ENCODE results near the gene SEC23A.
"Not testable (repeated sequence)": the region's sequence is repeated elsewhere in the genome, so short reads cannot be mapped to it uniquely, and the experiment has no call there.

Gene SEC23A

GRCh38 chr14:39030209-39030608 lies 72.8 kb downstream of the SEC23A start:
- no peak for DNase-seq (ENCODE audit: low read depth in 2 of 2)

- no peak for DNase-seq (ENCODE audit: low read depth in 2 of 2)
Measured at GRCh38 chr14:39029789-39030188, 73.2 kb downstream of the SEC23A start.

GRCh38 chr14:39028620-39029019 lies 74.4 kb downstream of the SEC23A start:
- no peak for DNase-seq (ENCODE audit: low read depth in 2 of 2)

- DNase-seq (ENCODE audit: low read depth in 2 of 2): no peak
Measured at GRCh38 chr14:39025810-39026627, 77.0 kb downstream of the SEC23A start.

- DNase-seq (ENCODE audit: low read depth in 2 of 2): no peak
Measured at GRCh38 chr14:39025250-39025809, 77.7 kb downstream of the SEC23A start.

GRCh38 chr14:39023939-39024871 lies 78.8 kb downstream of the SEC23A start:
- DNase-seq (ENCODE audit: low read depth in 2 of 2): no peak

GRCh38 chr14:39017096-39018016 lies 85.7 kb downstream of the SEC23A start:
- DNase-seq (ENCODE audit: low read depth in 2 of 2): not testable (repeated sequence)

GRCh38 chr14:39016733-39017095 lies 86.3 kb downstream of the SEC23A start:
- DNase-seq (ENCODE audit: low read depth in 2 of 2): no peak

- DNase-seq (ENCODE audit: low read depth in 2 of 2): no peak
Measured at GRCh38 chr14:39015964-39016577, 87.0 kb downstream of the SEC23A start.

- DNase-seq (ENCODE audit: low read depth in 2 of 2): no peak
Measured at GRCh38 chr14:39015360-39015961, 87.6 kb downstream of the SEC23A start.

- DNase-seq (ENCODE audit: low read depth in 2 of 2): no peak
Measured at GRCh38 chr14:39014460-39014859, 88.6 kb downstream of the SEC23A start.

GRCh38 chr14:39008965-39009364 lies 94.1 kb downstream of the SEC23A start:
- not testable (repeated sequence) for DNase-seq (ENCODE audit: low read depth in 2 of 2)

GRCh38 chr14:39006721-39007410 lies 96.2 kb downstream of the SEC23A start:
- DNase-seq (ENCODE audit: low read depth in 2 of 2): no peak

GRCh38 chr14:39005044-39005880 lies 97.8 kb downstream of the SEC23A start:
- no peak for DNase-seq (ENCODE audit: low read depth in 2 of 2)

GRCh38 chr14:38999949-39000348 lies 103.1 kb downstream of the SEC23A start:
- DNase-seq (ENCODE audit: low read depth in 2 of 2): no peak

- no peak for DNase-seq (ENCODE audit: low read depth in 2 of 2)
Measured at GRCh38 chr14:38994731-38995130, 108.3 kb downstream of the SEC23A start.

GRCh38 chr14:38993981-38994380 lies 109.1 kb downstream of the SEC23A start:
- DNase-seq (ENCODE audit: low read depth in 2 of 2): no peak

GRCh38 chr14:38992067-38992844 lies 110.8 kb downstream of the SEC23A start:
- DNase-seq (ENCODE audit: low read depth in 2 of 2): no peak
